HG03159 (cell line): Measurements from ENCODE around the gene CNR2.
A peak's percentile ranks its signal among the peaks of the same experiment; 100 is the strongest.
"Not testable (repeated sequence)": the region's sequence is repeated elsewhere in the genome, so short reads cannot be mapped to it uniquely, and the experiment has no call there.

Experiments
- ATAC-seq: cut with Tn5 transposase; IDR thresholded peaks from one replicate; pipeline ENCODE4 v1.9.1; 2021; ENCODE audit warnings: mild to moderate bottlenecking, moderate library complexity; ENCODE audit not compliant: unreplicated experiment

Gene CNR2

DNA sequence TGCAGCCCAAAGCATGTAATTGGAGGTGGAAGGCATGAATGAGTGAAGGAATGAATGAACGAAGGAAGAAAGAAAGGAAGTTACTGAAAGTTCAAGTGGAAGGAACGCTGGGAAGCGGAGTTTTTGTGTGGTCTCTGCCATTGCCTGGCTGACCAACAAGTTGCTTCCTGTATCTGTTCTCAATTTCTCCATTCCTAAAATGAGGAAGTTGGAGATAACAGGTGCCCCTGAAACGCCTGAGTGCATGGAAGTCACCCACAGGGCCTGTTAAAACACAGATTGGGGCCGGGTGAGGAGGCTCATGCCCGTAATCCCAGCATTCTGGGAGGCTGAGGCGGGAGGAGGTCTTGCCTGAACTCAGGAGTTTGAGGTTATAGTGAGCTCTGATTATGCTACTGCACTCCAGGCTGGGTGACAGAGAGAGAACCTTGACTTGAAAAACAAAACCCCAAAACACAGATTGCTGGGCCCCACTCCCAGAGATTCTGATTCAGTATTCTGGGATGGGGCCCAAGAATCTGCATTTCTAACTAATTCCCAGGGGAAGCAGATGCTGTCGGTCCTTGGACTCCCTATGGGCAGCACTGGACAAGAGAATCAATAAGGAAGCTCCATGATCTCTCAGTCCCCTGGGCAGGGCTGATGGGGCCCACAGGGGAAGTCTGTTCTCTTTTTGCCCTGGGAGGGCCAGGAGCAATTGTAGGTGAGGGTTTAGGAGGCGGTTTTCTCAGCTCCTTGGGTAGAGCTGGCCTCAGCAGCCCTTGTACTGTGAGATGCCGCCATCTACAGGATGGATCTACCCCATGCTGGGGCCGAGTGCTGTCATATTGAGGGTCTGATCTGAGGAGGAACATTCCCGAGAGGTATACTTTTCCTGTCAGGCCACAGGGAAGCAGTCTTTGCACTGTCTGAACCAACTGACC is 3.3 kb upstream of the CNR2 start:
- ATAC-seq: no peak

- ATAC-seq: no peak
These were observed 2.3 kb upstream of the CNR2 start for GRCh38 chr1:23915466-23915865.

DNA sequence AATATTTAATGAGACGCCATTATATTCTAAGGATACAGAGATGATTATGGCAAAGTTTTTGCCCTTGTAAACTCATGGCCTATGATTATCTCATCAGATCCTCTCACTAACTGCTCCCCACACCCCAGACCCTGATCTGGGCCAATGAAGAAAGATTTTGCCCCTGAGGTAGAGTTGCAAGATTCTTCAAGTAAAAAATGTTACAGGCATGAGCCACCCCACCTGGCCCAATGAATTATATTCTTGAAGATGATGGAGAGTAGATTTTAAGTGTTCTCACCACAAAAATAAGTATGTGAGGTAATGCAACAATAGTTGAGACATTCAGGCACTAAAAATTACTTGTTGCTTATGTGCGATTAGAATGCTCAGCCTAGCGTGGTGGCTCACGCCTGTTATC is 1.8 kb upstream of the CNR2 start:
- no peak for ATAC-seq

GRCh38 chr1:23911921-23912320 is 1.2 kb downstream of the CNR2 start:
- ATAC-seq: no peak

GRCh38 chr1:23910553-23911246 is 2.5 kb downstream of the CNR2 start:
- no peak for ATAC-seq

DNA sequence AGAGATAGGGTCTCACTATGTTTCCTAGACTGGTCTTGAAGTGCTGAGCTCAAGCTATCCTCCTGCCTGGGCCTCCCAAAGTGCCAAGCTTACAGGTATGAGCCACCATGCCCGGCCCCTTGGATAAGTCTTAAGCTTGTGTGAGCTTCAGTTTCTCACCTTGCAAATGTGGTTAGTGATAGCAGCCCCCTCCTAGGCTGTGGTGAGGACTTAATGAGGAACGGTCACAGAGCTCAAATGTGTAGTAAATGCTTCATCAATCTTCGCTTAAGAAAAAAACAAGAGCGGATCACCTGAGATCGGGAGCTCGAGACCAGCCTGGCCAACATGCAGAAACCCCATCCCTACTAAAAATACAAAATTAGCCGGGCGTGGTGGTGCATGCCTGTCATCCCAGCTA is 3.0 kb downstream of the CNR2 start:
- no peak for ATAC-seq

- no peak for ATAC-seq
These were observed 3.8 kb downstream of the CNR2 start for GRCh38 chr1:23909412-23909811.

GRCh38 chr1:23908453-23909341 is 4.5 kb downstream of the CNR2 start:
- ATAC-seq: peak; percentile 32

DNA sequence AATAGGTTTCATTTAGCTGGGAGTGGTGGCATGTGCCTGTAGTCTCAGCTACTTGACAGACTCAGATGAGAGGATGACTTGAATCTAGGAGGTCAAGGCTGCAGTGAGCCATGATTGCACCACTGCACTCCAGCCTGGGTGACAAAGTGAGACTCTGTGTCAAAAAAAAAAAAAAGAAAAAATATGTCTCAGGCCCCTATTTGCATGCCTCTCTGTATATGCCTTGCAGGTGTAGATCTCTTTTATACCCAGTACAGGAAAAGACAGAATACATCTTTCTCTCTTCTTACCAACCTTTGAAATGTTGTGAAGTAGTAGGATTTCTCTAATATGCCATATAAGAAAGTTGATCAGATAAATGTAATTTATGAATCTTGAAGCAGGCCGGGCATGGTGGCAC is 6.4 kb downstream of the CNR2 start:
- no peak for ATAC-seq

DNA sequence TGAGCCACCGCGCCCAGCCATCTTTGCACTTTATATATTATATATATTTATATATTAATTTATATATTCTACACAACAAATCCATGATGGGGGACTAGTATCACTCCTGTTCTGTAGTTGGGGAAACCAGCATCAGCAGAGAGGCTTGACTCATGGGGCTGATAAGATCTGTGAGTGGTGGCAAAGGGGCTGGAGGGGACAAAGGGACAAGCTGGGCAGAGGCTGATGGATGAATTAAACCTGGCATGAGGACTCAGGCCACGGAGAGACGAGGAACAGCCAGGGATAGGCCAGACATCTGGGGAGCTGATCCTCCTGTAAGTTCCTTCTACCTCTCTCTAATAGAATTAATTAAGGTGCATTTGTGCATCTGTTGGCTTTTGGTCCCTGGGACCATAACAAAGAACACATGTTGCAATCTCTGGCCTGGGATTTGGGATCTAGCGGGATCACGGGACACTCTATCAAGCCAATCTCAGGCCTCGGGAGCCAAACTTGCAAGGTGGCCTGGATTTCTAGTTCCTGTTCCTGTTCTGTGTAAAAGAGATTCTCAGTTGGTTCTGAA is 7.6 kb downstream of the CNR2 start:
- ATAC-seq: no peak

- no peak for ATAC-seq
These were observed 8.3 kb downstream of the CNR2 start for GRCh38 chr1:23904748-23905357.

GRCh38 chr1:23903754-23904153 is 9.4 kb downstream of the CNR2 start:
- ATAC-seq: no peak

DNA sequence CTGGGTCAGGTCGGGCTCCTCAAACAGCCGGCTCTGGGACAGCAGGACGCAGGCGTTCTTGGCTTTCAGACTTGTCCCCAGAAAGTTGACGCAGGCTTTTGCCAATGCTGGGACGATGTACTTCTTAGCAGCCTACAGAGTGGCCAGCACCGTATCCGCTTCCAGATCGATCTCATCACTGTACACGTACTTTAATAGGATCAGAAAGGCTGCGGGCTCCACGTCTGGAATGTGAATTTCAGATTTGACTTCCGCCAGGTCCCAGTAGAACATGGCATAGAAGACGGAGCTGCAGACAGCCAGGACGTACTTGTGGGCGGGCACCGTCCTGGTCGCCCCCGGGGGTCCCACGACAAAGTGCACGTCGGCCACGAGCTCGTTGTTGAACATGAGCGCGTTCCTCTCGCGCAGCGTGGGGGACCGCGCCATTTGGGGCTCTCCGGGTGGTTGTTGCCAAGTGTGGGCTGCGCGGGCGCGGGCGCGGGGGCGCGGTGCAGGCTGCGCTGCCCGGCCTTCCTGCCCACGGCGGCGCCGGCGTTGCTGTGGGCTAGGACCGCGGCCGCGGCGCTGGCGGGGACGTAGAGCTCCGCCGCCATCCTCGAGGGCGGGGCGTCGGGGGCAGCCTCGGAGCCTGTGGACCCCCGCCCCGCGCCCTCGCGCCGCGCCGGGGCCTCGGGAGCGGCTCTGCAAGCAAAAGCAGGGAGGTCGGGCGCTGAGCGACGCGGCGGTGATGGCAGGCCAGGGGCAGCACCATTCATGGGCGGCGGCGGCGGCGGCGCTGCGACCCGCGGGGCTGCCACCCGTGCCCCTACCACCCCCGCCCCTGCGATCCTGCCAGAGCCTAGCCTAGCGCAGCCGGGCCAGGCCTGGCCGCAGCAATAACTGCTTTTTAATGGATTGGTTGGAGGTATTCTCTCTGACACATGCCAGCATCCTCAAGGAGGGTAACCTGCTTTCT is 10.6 kb downstream of the CNR2 start:
- no peak for ATAC-seq

DNA sequence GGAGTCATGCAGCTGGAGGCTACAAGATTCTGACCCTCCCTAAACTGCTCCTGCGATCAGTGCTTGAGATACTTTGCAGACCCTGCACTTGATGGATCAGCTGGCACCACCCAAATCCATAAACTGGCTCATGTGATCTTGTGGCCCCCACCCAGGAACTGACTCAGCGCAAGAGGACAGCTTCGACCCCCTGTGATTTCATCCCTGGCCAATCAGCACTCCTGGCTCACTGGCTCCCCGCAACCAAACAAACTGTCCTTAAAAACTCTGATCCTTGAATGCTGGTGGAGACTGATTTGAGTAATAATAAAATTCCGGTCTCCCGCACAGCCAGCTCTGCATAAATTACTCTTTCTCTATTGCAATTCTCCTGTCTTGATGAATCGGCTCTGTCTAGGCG is 13.1 kb downstream of the CNR2 start:
- not testable (repeated sequence) for ATAC-seq

DNA sequence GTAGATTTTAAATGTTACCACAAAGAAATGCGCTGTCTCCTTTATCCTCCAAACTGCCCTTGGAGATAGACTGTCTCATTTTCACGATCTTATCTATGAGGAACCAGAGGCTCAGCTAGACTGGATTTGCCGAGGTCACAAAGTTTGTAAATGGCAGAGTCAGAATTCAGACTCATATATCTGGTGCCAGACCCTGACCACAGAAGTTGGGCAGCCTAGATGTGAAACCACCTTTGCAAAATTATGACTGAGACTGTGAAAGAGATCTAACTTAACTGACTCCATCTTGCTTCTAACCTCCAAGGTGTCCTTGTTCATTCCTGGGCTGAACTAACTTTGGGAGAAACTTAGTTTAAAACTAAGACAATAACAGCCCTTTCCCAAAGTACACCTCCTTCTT is 14.1 kb downstream of the CNR2 start:
- no peak for ATAC-seq

GRCh38 chr1:23897083-23897482 is 16.1 kb downstream of the CNR2 start:
- ATAC-seq: no peak

DNA sequence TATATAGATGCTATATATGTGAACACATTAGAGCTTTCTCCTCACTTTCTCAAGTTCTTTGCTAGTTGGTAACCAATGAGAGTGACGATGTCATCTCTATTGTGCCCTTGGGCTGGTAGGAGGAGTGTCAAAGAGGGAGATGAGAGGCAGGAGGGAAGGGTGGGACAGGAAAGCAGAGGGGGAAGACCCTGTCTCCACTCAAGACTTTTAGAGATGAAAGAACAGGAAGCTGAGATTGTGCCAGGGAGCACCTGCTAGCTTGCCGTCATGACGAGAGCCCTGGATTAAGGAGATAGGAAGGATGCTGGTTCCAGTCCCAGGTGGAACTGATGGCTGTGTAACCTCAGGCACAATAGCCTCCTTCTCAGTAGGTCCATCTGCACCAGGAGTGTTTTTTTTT is 16.7 kb downstream of the CNR2 start:
- ATAC-seq: no peak

- no peak for ATAC-seq
These were observed 17.2 kb downstream of the CNR2 start for GRCh38 chr1:23895993-23896392.

DNA sequence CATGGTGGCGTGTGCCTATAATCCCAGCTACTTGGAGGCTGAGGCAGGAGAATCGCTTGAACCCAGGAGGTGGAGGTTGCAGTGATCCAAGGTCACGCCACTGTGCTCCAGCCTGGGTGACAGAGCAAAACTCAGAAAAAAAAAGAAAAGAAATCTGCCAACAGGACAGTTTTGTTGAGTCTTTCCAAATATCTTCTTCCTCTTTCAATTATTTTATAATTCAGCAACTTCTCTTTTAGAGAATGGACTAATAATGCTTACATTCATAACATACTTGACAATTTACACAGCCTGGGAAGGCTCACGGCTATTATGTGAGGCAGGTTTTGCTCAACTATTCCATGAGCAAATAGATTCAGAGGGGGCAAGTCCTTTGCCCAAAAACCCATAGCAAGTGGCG is 18.1 kb downstream of the CNR2 start:
- no peak for ATAC-seq
